Neuron (in vitro differentiated cells): Measurements from ENCODE around the gene HMGN2.

ENCODE experiments used
- H2AFZ ChIP-seq: one replicate; pipeline ENCODE4 v1.6.1; 2013; ENCODE audit warnings: low read depth, mild to moderate bottlenecking, inconsistent platforms, low read length, moderate library complexity
- H3K27me3 ChIP-seq: one replicate; pipeline ENCODE4 v1.6.1; 2013; ENCODE audit warnings: low read length; ENCODE audit not compliant: insufficient read depth
- H3K36me3 ChIP-seq: one replicate; pipeline ENCODE4 v1.6.1; 2013; ENCODE audit warnings: low read length; ENCODE audit not compliant: insufficient read depth
- H3K4me1 ChIP-seq: one replicate; pipeline ENCODE4 v1.6.1; 2013; ENCODE audit warnings: low read length; ENCODE audit not compliant: insufficient read depth
- H3K4me3 ChIP-seq: 2 replicates; pipeline ENCODE4 v1.5.1; 2013; ENCODE audit warnings: mild to moderate bottlenecking, low read length, moderate library complexity
- H3K9me3 ChIP-seq: one replicate; pipeline ENCODE4 v1.6.1; 2013; ENCODE audit warnings: low read length

HMGN2 gene

DNA sequence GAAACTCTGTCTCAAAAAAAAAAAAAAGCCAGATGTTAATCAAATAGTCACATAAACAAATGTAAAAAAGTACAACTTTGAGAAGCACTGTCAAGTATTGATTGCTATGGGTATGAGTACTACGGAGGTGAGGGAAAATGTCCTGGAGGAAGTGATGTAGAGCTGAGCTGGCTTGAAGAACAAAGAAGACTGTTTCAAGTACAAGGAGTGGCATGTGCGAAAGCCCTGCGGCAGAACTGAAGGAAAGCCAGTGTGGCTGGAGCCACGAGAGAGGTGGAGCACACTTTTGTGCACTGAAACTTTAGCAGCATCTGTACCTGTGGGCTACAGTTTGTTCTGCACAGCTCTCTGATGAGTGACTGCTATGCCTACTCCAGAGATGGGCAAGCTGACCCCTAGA lies 51.9 kb downstream of the HMGN2 start:
- peaks cover 9% of the 10 kb centered on the region for H3K27me3 ChIP-seq
- peaks cover 2% of the 10 kb centered on the region for H3K4me1 ChIP-seq
- no peak overlapping the region for H3K4me3 ChIP-seq
- H3K9me3 ChIP-seq = no peaks in the 10 kb centered on the region
- no peaks in the 10 kb centered on the region for H3K36me3 ChIP-seq
- H2AFZ ChIP-seq = no peak overlapping the region
